NB4 (cell line): ENCODE measurements around the gene CASKIN2.

Source experiments
- DNase-seq: peaks from one replicate; pipeline ENCODE4 v3.0.0; 2010; ENCODE audit warnings: low read depth
- H3K4me3 ChIP-seq: one replicate; pipeline ENCODE4 v1.5.1; 2011; ENCODE audit warnings: mild to moderate bottlenecking, low read depth, low read length, moderate library complexity
- CTCF ChIP-seq: IDR thresholded peaks from one replicate; pipeline ENCODE4 v1.5.1; 2012; ENCODE audit warnings: low read depth, low read length
- MAX ChIP-seq: IDR thresholded peaks from 2 replicates; pipeline ENCODE4 v1.6.1; 2011; ENCODE audit warnings: low read depth, low read length
- MYC ChIP-seq: IDR thresholded peaks from 2 replicates; pipeline ENCODE4 v1.6.1; 2011; ENCODE audit warnings: low read depth, low read length
- POLR2A ChIP-seq: IDR thresholded peaks from 2 replicates; pipeline ENCODE4 v1.6.1; 2011; ENCODE audit warnings: mild to moderate bottlenecking; ENCODE audit not compliant: insufficient read length; ENCODE audit errors: extremely low read depth

CASKIN2 gene

GRCh38 chr17:75549246-75550138 is 34.2 kb upstream of the CASKIN2 start:
- DNase-seq: no peak
- TF ChIP-seq POLR2A (no peak), CTCF (no peak), MYC (no peak), MAX (no peak)
- no peak overlapping the region for H3K4me3 ChIP-seq

GRCh38 chr17:75548813-75549212 is 33.5 kb upstream of the CASKIN2 start:
- DNase-seq: no peak
- TF ChIP-seq POLR2A (no peak), MYC (no peak), MAX (no peak), CTCF (no peak)
- no peak overlapping the region for H3K4me3 ChIP-seq

GRCh38 chr17:75547091-75547490 is 31.8 kb upstream of the CASKIN2 start:
- no peak for TF ChIP-seq POLR2A
- TF ChIP-seq MAX: no peak
- no peak for TF ChIP-seq CTCF
- no peak for TF ChIP-seq MYC
- DNase-seq: no peak
- H3K4me3 ChIP-seq: no peak overlapping the region

- H3K4me3 ChIP-seq: no peak overlapping the region
- TF ChIP-seq CTCF (no peak), POLR2A (no peak), MYC (no peak), MAX (no peak)
- no peak for DNase-seq
Measured at GRCh38 chr17:75546181-75546580, 30.8 kb upstream of the CASKIN2 start.

GRCh38 chr17:75544250-75544649 is 28.9 kb upstream of the CASKIN2 start:
- H3K4me3 ChIP-seq: no peak overlapping the region
- TF ChIP-seq POLR2A (no peak), CTCF (no peak), MAX (no peak), MYC (no peak)
- DNase-seq: no peak
